Measurements from ENCODE around the gene BAHCC1.

GRCh38 chr17:81392909-81393654, 2.2 kb upstream of the BAHCC1 start:
- no peak for TF ChIP-seq CTCF (conservative IDR thresholded peaks at IDR 0.05; ENCODE audit: low read length)
- no peak for TF ChIP-seq EZH2phosphoT487 (IDR thresholded peaks at IDR 0.05; ENCODE audit: borderline replicate concordance)
